Effector CD8-positive, alpha-beta T cell (primary cell): ENCODE data around the gene BACH2.
A peak's percentile ranks its signal among the peaks of the same experiment; 100 is the strongest.
"Not testable (repeated sequence)": the region's sequence is repeated elsewhere in the genome, so short reads cannot be mapped to it uniquely, and the experiment has no call there.

Experiments
- DNase-seq: peaks from one replicate; lab custom pipeline; 2025; lab: John Stamatoyannopoulos, UW

The BACH2 gene

GRCh38 chr6:90302320-90302719, 5.7 kb upstream of the BACH2 start:
- DNase-seq: no peak

GRCh38 chr6:90301816-90302215, 5.2 kb upstream of the BACH2 start:
- no peak for DNase-seq

GRCh38 chr6:90298459-90299053, 1.9 kb upstream of the BACH2 start:
- no peak for DNase-seq

GRCh38 chr6:90297867-90298381, 1.3 kb upstream of the BACH2 start:
- DNase-seq: no peak

- DNase-seq: no peak
These were observed 648 bp upstream of the BACH2 start for GRCh38 chr6:90297115-90297866.

- peak; percentile 40 for DNase-seq
These were observed 746 bp downstream of the BACH2 start for GRCh38 chr6:90295854-90296340.

- DNase-seq: peak; percentile 58
These were observed 1.4 kb downstream of the BACH2 start for GRCh38 chr6:90294989-90295853.

GRCh38 chr6:90294614-90294988, 2.0 kb downstream of the BACH2 start:
- DNase-seq: peak; percentile 40

GRCh38 chr6:90294008-90294511, 2.6 kb downstream of the BACH2 start:
- DNase-seq: no peak

- DNase-seq: no peak
These were observed 3.2 kb downstream of the BACH2 start for GRCh38 chr6:90293319-90293953.

- no peak for DNase-seq
These were observed 5.1 kb downstream of the BACH2 start for GRCh38 chr6:90291565-90291964.

- no peak for DNase-seq
These were observed 5.7 kb downstream of the BACH2 start for GRCh38 chr6:90290811-90291420.

- DNase-seq: no peak
These were observed 6.7 kb downstream of the BACH2 start for GRCh38 chr6:90289902-90290301.

- DNase-seq: no peak
These were observed 8.2 kb downstream of the BACH2 start for GRCh38 chr6:90288404-90288803.

GRCh38 chr6:90286884-90287488, 9.7 kb downstream of the BACH2 start:
- no peak for DNase-seq

GRCh38 chr6:90285611-90286381, 10.8 kb downstream of the BACH2 start:
- no peak for DNase-seq

GRCh38 chr6:90285042-90285481, 11.6 kb downstream of the BACH2 start:
- DNase-seq: no peak

- DNase-seq: no peak
These were observed 12.2 kb downstream of the BACH2 start for GRCh38 chr6:90284236-90285041.

GRCh38 chr6:90282265-90282664, 14.4 kb downstream of the BACH2 start:
- not testable (repeated sequence) for DNase-seq
